Psoas muscle (tissue), 8 donors: ENCODE measurements around the gene TRMT10C. TPM values are rescaled to one million over a fixed set of nuclear protein-coding genes. Genes with fewer than 3 reads are reported as not detected.

ENCODE experiments used
- ATAC-seq, 4 donors: fragments of 200-7000 bp; cut with Tn5 transposase; one replicate each; pipeline ENCODE4 v1.9.1; 2020; ENCODE audit warnings: moderate library complexity in 3 of 4, mild to moderate bottlenecking in 2 of 4
- DNase-seq, 2 donors: peaks; one replicate each; pipeline ENCODE4 v3.0.0-alpha.2; 2020
- H3K27ac ChIP-seq: fragments of 200-600 bp; one replicate; pipeline ENCODE4 v1.8.0; 2022
- H3K27me3 ChIP-seq, 3 donors: fragments of 200-600 bp in 1 of 3; one replicate each; pipeline versions ENCODE4 v1.6.1 to v1.8.0; 2013 to 2022; ENCODE audit warnings: low read length in 2 of 3, mild to moderate bottlenecking in 2 of 3, moderate library complexity in 1 of 3; ENCODE audit not compliant: insufficient read depth in 3 of 3
- H3K36me3 ChIP-seq, 2 donors: fragments of 200-600 bp in 1 of 2; one replicate each; pipeline versions ENCODE4 v1.6.1 to v1.8.0; 2013 to 2022; ENCODE audit warnings: low read depth in 1 of 2, mild to moderate bottlenecking in 1 of 2, moderate library complexity in 1 of 2; ENCODE audit not compliant: insufficient read depth in 1 of 2
- H3K4me1 ChIP-seq: fragments of 200-600 bp; one replicate; pipeline ENCODE4 v1.8.0; 2022
- H3K4me3 ChIP-seq: fragments of 200-600 bp; one replicate; pipeline ENCODE4 v1.8.0; 2022; ENCODE audit warnings: mild to moderate bottlenecking
- H3K9me3 ChIP-seq: fragments of 200-600 bp; one replicate; pipeline ENCODE4 v1.8.0; 2022
- WGBS, 3 donors: extraction: QIAGEN DNeasy Blood & Tissue Kit; methylation state at CpG; one replicate each; pipeline versions ENCODE4 v1.1.6 to v1.1.7; 2013; 5-methylcytosine and 5-hydroxymethylcytosine counted together
- intact Hi-C, 2 donors: fragments of 100-400 bp; cut with DNase I; formaldehyde crosslinking; loops; one replicate each; pipeline versions ENCODE4 v1.11.0 to v1.14.2; 2022
- polyA plus RNA-seq, 3 donors: library from polyadenylated mRNA; stranded (reverse); fragments of 200-250 nt; gene quantifications; one replicate each; pipeline ENCODE4 v1.2.3, GENCODE V29; 2013
- total RNA-seq, 4 donors: library from RNA; stranded (reverse); fragmentation: NEBNext Ultra II Directional in 2 of 4; extraction: Animal tissue kit (Norgen Biotek cat#: 25700) in 2 of 4; gene quantifications; one replicate each; pipeline versions ENCODE4 v1.2.1 to v1.2.4, GENCODE V29; 2021 to 2023
- TF ChIP-seq, protein P1 (sequence below): fragments of 200-600 bp; IDR thresholded peaks from one replicate; pipeline ENCODE4 v1.8.0; 2022; ENCODE audit warnings: antibody characterized with exemption
- donor health status: healthy with polysubstance abuse.
- donor health status: DM: no; HTN: no; CAD: no; lungs with moderate emphysema.
- donor health status: Bipolar disorder and iron deficiency.
- donor health status: healthy.
- donor health status: DM: yes; HTN: yes; CAD: no.
- donor health status: DM: no; HTN: no; CAD: no.
- donor health status: DM: no; HTN: no; CAD: no.
- donor health status: DM: yes; HTN: yes; CAD: no.

Gene TRMT10C
- total and polyA plus RNA-seq, 7 donors: 23.4 to 64.0 (median 28.3) TPM

DNA sequence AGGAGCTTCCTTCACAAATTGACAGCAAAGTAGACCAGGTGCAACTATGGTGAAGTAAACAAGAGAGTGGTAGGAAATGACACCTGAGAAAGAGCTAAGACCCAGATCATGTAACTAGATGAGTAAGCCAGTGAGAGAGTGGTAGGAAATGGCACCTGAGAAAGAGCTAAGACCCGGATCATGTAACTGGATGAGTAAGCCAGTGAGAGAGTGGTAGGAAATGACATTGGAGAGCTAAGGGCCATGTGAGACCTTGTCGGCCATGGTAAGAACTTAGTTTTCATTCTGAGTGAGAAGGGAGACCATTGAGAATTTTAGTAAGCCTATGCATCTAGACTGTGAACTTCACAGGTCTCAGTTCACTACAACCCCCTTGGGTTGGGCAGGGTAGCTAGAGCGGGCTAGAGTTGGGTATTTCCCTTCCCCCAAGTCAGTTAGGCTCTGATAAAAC is 43.2 kb upstream of the TRMT10C start:
- Histone ChIP-seq H3K9me3 (no peaks in the 10 kb centered on the region), H3K4me1 (no peaks in the 10 kb centered on the region), H3K36me3 (no peaks in the 10 kb centered on the region), H3K4me3 (no peak overlapping the region), H3K27ac (no peak overlapping the region), H3K27me3 (peaks cover 0 to 10% (median 0%) of the 10 kb centered on the region in 3 donors)
- no peak for DNase-seq
- ATAC-seq: peak in 2 of 4 donors; percentile 48 to 82
- intact Hi-C loops: loop anchor here in 1 of 2 donors (5.0 kb wide), 1 partner anchor 39 kb away; no protein-coding TSS in a partner anchor
- TF ChIP-seq, protein P1, sequence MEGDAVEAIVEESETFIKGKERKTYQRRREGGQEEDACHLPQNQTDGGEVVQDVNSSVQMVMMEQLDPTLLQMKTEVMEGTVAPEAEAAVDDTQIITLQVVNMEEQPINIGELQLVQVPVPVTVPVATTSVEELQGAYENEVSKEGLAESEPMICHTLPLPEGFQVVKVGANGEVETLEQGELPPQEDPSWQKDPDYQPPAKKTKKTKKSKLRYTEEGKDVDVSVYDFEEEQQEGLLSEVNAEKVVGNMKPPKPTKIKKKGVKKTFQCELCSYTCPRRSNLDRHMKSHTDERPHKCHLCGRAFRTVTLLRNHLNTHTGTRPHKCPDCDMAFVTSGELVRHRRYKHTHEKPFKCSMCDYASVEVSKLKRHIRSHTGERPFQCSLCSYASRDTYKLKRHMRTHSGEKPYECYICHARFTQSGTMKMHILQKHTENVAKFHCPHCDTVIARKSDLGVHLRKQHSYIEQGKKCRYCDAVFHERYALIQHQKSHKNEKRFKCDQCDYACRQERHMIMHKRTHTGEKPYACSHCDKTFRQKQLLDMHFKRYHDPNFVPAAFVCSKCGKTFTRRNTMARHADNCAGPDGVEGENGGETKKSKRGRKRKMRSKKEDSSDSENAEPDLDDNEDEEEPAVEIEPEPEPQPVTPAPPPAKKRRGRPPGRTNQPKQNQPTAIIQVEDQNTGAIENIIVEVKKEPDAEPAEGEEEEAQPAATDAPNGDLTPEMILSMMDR: no peak
- 41 to 72% (median 66%) methylated on average over 3 of the region's 3 CpGs for WGBS, 3 donors

DNA sequence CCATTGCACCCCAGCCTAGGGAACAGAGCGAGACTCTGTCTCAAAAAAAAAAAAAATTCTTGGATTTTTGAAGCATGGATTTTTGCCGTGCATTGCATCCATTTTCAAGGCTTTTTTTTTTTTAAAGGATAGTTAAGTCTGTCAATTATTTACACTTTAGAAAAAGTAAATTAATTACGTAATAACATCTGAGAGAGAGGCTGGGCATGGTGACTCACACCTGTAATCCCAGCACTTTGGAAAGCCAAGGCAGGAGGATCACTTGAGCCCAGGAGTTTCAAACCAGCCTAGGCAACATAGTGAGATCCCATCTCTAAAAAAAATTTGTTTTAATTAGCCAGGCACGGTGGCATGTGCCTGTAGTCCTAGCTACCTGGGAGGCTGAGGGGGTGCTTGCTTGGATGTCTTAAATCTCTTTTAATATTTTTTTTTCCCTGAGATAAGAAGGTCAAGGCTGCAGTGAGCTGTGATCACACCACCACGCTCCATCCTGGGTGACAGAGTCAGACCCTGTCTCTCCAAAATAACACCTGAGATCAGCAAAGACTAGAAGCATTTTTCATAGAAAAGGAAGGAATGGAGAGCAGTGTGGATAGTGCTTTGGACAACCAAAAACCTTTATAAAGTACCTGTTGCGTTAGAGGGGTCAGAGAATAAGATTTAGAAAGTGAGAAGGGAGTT is 41.8 kb upstream of the TRMT10C start:
- no peak overlapping the region for H3K4me3 ChIP-seq
- TF ChIP-seq, protein P1: no peak
- no peaks in the 10 kb centered on the region for H3K36me3 ChIP-seq
- DNase-seq (no peak), ATAC-seq (no peak)
- no peaks in the 10 kb centered on the region for H3K4me1 ChIP-seq
- intact Hi-C loops: loop anchor here in 1 of 2 donors (5.0 kb wide), 1 partner anchor 37 kb away; no protein-coding TSS in a partner anchor
- no peaks in the 10 kb centered on the region for H3K9me3 ChIP-seq
- WGBS, 3 donors: 81 to 94% (median 83%) methylated on average over 6 of the region's 6 CpGs
- no peak overlapping the region for H3K27ac ChIP-seq
- peaks cover 0 to 10% (median 0%) of the 10 kb centered on the region in 3 donors for H3K27me3 ChIP-seq

DNA sequence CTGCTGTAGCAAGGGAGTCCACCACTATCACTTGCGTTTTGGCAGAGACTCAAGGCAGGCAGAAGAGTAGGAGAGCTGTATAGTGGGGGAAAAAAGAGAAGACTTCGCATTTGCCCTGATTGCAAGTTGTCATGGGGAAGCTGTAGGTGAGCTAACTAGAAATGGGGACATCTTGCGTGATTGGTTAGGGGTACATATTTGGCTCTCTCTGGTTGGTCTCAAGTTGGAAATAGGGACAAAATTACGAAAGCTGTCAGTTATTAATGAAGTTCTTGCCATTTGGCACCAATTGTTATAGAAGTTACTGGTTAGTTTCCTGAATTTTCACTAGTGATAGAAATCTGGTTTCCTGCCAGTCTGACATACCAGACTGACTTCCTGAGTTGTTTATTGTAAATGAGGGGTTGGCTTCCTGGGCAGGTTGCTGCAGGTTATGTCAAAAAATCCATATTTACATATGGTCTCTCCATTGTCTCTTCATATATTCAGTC is 40.4 kb upstream of the TRMT10C start:
- no peaks in the 10 kb centered on the region for H3K9me3 ChIP-seq
- 62 to 85% (median 64%) methylated on average over 4 of the region's 4 CpGs for WGBS, 3 donors
- H3K27ac ChIP-seq: no peak overlapping the region
- H3K36me3 ChIP-seq: no peaks in the 10 kb centered on the region
- no peak overlapping the region for H3K4me3 ChIP-seq
- ATAC-seq (no peak), DNase-seq (no peak)
- intact Hi-C loops: no loop called here
- H3K27me3 ChIP-seq: peaks cover 0 to 10% (median 0%) of the 10 kb centered on the region in 3 donors
- TF ChIP-seq, protein P1: no peak
- no peaks in the 10 kb centered on the region for H3K4me1 ChIP-seq

DNA sequence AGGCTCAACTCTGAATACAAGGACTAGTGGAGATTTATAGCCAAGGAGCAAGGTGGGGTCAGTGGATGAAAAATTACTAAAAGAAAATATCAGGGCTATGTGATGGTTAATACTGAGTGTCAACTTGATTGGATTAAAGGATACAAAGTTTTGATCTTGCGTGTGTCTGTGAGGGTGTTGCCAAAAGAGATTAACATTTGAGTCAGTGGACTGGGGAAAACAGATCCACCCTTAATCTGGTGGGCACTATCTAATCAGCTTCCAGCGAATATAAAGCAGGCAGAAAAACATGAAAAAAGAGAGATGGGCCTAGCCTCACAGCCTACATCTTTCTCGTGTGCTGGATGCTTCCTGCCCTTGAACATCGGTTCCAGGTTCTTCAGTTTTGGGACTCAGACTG is 34.2 kb upstream of the TRMT10C start:
- TF ChIP-seq, protein P1: no peak
- ATAC-seq (no peak), DNase-seq (no peak)
- H3K4me1 ChIP-seq: no peaks in the 10 kb centered on the region
- H3K4me3 ChIP-seq: no peak overlapping the region
- H3K27ac ChIP-seq: no peak overlapping the region
- no peaks in the 10 kb centered on the region for H3K9me3 ChIP-seq
- intact Hi-C loops: no loop called here
- WGBS, 3 donors: 73 to 81% (median 77%) methylated on average over 4 of the region's 4 CpGs
- H3K36me3 ChIP-seq: no peaks in the 10 kb centered on the region
- no peaks in the 10 kb centered on the region for H3K27me3 ChIP-seq
